ENCODE measurements around the gene TMTC1. TPM values are rescaled to one million over a fixed set of nuclear protein-coding genes. Genes with fewer than 3 reads are reported as not detected.

The TMTC1 gene
- total RNA-seq, 1 experiment from 2014 or later, result 4.8 TPM

DNA sequence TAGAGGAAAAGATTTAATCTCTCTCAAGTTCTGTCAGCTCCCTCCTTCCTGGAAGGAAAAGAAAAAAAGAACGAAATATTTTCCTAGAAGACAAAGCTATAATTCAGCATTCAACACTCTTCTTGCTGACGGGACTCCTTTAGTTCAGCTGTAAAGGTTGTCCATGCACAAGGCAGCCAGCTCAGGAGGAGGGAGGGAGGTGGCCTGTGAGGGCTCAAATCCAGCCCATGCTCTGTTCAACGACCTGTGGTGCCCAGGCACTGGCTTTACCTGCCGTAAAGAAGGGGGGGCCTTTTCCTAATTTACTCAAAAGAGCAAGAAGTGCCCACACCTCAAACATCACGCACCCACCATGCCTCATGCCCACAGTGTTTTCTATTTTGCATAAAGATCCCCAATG, 109.3 kb downstream of the TMTC1 start:
- intact Hi-C loops (cut with micrococcal nuclease; ENCODE audit: unreplicated experiment), result no loop called here
- TF ChIP-seq EZH2 (IDR thresholded peaks at IDR 0.05; ENCODE audit: low read depth), result no peak
- TF ChIP-seq, protein P1, sequence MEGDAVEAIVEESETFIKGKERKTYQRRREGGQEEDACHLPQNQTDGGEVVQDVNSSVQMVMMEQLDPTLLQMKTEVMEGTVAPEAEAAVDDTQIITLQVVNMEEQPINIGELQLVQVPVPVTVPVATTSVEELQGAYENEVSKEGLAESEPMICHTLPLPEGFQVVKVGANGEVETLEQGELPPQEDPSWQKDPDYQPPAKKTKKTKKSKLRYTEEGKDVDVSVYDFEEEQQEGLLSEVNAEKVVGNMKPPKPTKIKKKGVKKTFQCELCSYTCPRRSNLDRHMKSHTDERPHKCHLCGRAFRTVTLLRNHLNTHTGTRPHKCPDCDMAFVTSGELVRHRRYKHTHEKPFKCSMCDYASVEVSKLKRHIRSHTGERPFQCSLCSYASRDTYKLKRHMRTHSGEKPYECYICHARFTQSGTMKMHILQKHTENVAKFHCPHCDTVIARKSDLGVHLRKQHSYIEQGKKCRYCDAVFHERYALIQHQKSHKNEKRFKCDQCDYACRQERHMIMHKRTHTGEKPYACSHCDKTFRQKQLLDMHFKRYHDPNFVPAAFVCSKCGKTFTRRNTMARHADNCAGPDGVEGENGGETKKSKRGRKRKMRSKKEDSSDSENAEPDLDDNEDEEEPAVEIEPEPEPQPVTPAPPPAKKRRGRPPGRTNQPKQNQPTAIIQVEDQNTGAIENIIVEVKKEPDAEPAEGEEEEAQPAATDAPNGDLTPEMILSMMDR (conservative IDR thresholded peaks at IDR 0.05), result no peak

DNA sequence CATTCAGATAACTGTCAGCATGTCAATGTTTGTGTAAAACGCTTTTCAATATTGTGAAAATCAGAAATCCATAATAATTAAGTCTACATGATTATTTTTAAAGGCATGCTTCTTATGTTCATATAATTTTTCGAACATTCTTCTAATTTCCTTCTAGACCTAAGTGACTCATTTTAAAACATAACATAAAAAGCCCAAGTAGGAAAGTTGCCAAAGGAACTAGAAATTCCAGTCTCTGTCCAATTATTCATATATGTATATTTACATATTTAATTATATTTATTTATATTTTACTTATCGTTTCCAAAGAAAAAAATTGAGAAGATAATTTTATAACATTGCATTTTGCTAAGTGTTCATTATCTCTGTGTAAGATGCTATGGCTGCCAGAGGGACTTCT, 110.4 kb downstream of the TMTC1 start:
- no peaks in the 10 kb centered on the region for H3K4me1 ChIP-seq (replicated peaks; ENCODE audit: insufficient read depth)
- H3K4me3 ChIP-seq, result no peak overlapping the region
- no peaks in the 10 kb centered on the region for H4K20me1 ChIP-seq (ENCODE audit: insufficient read depth)
- TF ChIP-seq, protein P1 (conservative IDR thresholded peaks at IDR 0.05), result no peak
- no peak for TF ChIP-seq EZH2 (IDR thresholded peaks at IDR 0.05; ENCODE audit: low read depth)
- H2AFZ ChIP-seq, result peak overlapping the region; percentile 39; the same call in 1 of the 2 replicates
- H3K36me3 ChIP-seq (ENCODE audit: low read depth), result no peaks in the 10 kb centered on the region
- H3K27me3 ChIP-seq (ENCODE audit: insufficient read depth, low read depth), result no peaks in the 10 kb centered on the region
- CTCF ChIA-PET, result no interaction called here
- H3K9me2 ChIP-seq (ENCODE audit: insufficient read depth), result no peaks in the 10 kb centered on the region
- no peaks in the 10 kb centered on the region; the same call in 1 of the 2 replicates for H3K9me3 ChIP-seq (ENCODE audit: insufficient read depth, low read depth)
- DNase-seq, result no peak
- no peak overlapping the region for H3K4me2 ChIP-seq
- POLR2A ChIA-PET (ENCODE audit: unreplicated experiment), result no interaction called here
- H3F3A ChIP-seq (ENCODE audit: insufficient read depth, low read depth), result no peaks in the 10 kb centered on the region; the same call in 1 of the 2 replicates
- no peak overlapping the region for H3K27ac ChIP-seq
- intact Hi-C loops (cut with micrococcal nuclease; ENCODE audit: unreplicated experiment), result no loop called here
- no peaks in the 10 kb centered on the region for H3K79me2 ChIP-seq (ENCODE audit: low read depth)
- BruUV-seq (replicated peaks), result no TSS peak

More for the DNA sequence above, 109.3 kb downstream of the TMTC1 start:
- Histone ChIP-seq H3F3A (ENCODE audit: insufficient read depth, low read depth) (no peaks in the 10 kb centered on the region; the same call in 1 of the 2 replicates), H3K79me2 (ENCODE audit: low read depth) (no peaks in the 10 kb centered on the region), H3K4me3 (no peak overlapping the region), H3K36me3 (ENCODE audit: low read depth) (no peaks in the 10 kb centered on the region), H3K4me2 (no peak overlapping the region), H3K9me2 (ENCODE audit: insufficient read depth) (no peaks in the 10 kb centered on the region), H3K27ac (no peak overlapping the region), H3K9me3 (ENCODE audit: insufficient read depth, low read depth) (no peaks in the 10 kb centered on the region; the same call in 1 of the 2 replicates), H3K27me3 (ENCODE audit: insufficient read depth, low read depth) (no peaks in the 10 kb centered on the region), H2AFZ (no peak overlapping the region), H4K20me1 (ENCODE audit: insufficient read depth) (no peaks in the 10 kb centered on the region), H3K4me1 (replicated peaks; ENCODE audit: insufficient read depth) (no peaks in the 10 kb centered on the region)
- CTCF ChIA-PET, result no interaction called here
- BruUV-seq (replicated peaks), result no TSS peak
- POLR2A ChIA-PET (ENCODE audit: unreplicated experiment), result no interaction called here
- no peak for DNase-seq

DNA sequence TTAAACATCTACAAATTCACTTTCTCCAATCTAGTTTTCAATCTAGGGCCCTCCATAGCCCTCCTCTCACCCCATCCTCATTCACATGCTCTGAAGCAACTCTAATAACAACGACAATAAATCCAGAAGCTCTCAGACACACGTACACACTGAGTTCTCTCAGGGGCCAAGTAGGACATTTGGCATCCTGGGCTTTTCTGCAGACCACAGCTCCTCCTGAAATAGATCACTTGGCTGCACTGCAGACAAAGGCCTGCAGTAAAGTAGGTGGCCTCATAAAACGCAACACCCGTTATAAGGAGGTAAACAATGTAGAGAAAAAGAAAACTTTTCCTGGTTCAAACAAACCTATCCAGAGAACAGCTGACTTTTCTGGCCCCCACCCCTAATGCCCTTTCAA, 111.2 kb downstream of the TMTC1 start:
- Histone ChIP-seq H3K36me3 (ENCODE audit: low read depth) (no peaks in the 10 kb centered on the region), H3F3A (ENCODE audit: insufficient read depth, low read depth) (no peaks in the 10 kb centered on the region; the same call in 1 of the 2 replicates), H4K20me1 (ENCODE audit: insufficient read depth) (no peaks in the 10 kb centered on the region), H3K4me2 (no peak overlapping the region), H3K4me3 (no peak overlapping the region), H3K27ac (no peak overlapping the region), H3K4me1 (replicated peaks; ENCODE audit: insufficient read depth) (no peaks in the 10 kb centered on the region), H3K27me3 (ENCODE audit: insufficient read depth, low read depth) (no peaks in the 10 kb centered on the region), H3K79me2 (ENCODE audit: low read depth) (no peaks in the 10 kb centered on the region), H2AFZ (no peak overlapping the region), H3K9me2 (ENCODE audit: insufficient read depth) (no peaks in the 10 kb centered on the region), H3K9me3 (ENCODE audit: insufficient read depth, low read depth) (no peaks in the 10 kb centered on the region; the same call in 1 of the 2 replicates)
- no peak for DNase-seq
- POLR2A ChIA-PET (ENCODE audit: unreplicated experiment), result no interaction called here
- TF ChIP-seq, protein P1 (conservative IDR thresholded peaks at IDR 0.05), result no peak
- TF ChIP-seq EZH2 (IDR thresholded peaks at IDR 0.05; ENCODE audit: low read depth), result no peak
- BruUV-seq (replicated peaks), result no TSS peak
- CTCF ChIA-PET, result no interaction called here
- intact Hi-C loops (cut with micrococcal nuclease; ENCODE audit: unreplicated experiment), result no loop called here
